IPS-20b (cell line): ENCODE measurements around the gene KDM4B.
A peak's percentile ranks its signal among the peaks of the same experiment; 100 is the strongest.
"Not testable (repeated sequence)": the region's sequence is repeated elsewhere in the genome, so short reads cannot be mapped to it uniquely, and the experiment has no call there.

Experiments used
- H3K27ac ChIP-seq: one replicate; pipeline ENCODE4 v1.5.1; 2013; ENCODE audit warnings: low read length
- H3K27me3 ChIP-seq: 2 replicates; pipeline ENCODE4 v1.6.1; 2013; ENCODE audit warnings: mild to moderate bottlenecking, low read length, inconsistent platforms; ENCODE audit not compliant: insufficient read depth
- H3K36me3 ChIP-seq: 2 replicates; pipeline ENCODE4 v1.6.1; 2013; ENCODE audit warnings: low read depth, mild to moderate bottlenecking, inconsistent platforms, low read length, moderate library complexity; ENCODE audit not compliant: insufficient read depth
- H3K4me1 ChIP-seq: 2 replicates; pipeline ENCODE4 v1.6.1; 2013; ENCODE audit warnings: mild to moderate bottlenecking, control low read depth, inconsistent platforms, low read length, moderate library complexity; ENCODE audit not compliant: insufficient read depth
- H3K4me3 ChIP-seq: 2 replicates; pipeline ENCODE4 v1.5.1; 2013; ENCODE audit warnings: mild to moderate bottlenecking, low read length, inconsistent platforms
- H3K9ac ChIP-seq: 2 replicates; pipeline ENCODE4 v1.6.1; 2013; ENCODE audit warnings: low read depth, mild to moderate bottlenecking, inconsistent platforms, low read length, moderate library complexity
- H3K9me3 ChIP-seq: 2 replicates; pipeline ENCODE4 v1.6.1; 2013; ENCODE audit warnings: mild to moderate bottlenecking, low read depth, low read length, inconsistent platforms; ENCODE audit not compliant: insufficient read depth

Gene KDM4B

GRCh38 chr19:4969292-4969771, 419 bp downstream of the KDM4B start:
- H3K4me1 ChIP-seq = peaks cover 15% of the 10 kb centered on the region; the same call in 1 of the 2 replicates
- no peaks in the 10 kb centered on the region for H3K36me3 ChIP-seq
- H3K9ac ChIP-seq = peak overlapping the region; percentile 70; the same call in 1 of the 2 replicates
- peaks cover 15% of the 10 kb centered on the region; the same call in 1 of the 2 replicates for H3K27me3 ChIP-seq
- H3K27ac ChIP-seq = no peak overlapping the region
- no peaks in the 10 kb centered on the region for H3K9me3 ChIP-seq
- H3K4me3 ChIP-seq = peak overlapping the region; percentile 74

GRCh38 chr19:4969772-4970531, 1.0 kb downstream of the KDM4B start:
- H3K4me1 ChIP-seq = peaks cover 15% of the 10 kb centered on the region; the same call in 1 of the 2 replicates
- H3K36me3 ChIP-seq = no peaks in the 10 kb centered on the region
- H3K9me3 ChIP-seq = no peaks in the 10 kb centered on the region
- peak overlapping the region; percentile 74 for H3K4me3 ChIP-seq
- H3K27me3 ChIP-seq = peaks cover 15% of the 10 kb centered on the region; the same call in 1 of the 2 replicates
- H3K27ac ChIP-seq = no peak overlapping the region
- peak overlapping the region; percentile 70; the same call in 1 of the 2 replicates for H3K9ac ChIP-seq

- Histone ChIP-seq H3K36me3 (no peaks in the 10 kb centered on the region), H3K9me3 (no peaks in the 10 kb centered on the region), H3K9ac (peak overlapping the region; percentile 64; the same call in 1 of the 2 replicates), H3K4me1 (peaks cover 15% of the 10 kb centered on the region; the same call in 1 of the 2 replicates), H3K27me3 (peaks cover 15% of the 10 kb centered on the region; the same call in 1 of the 2 replicates), H3K27ac (no peak overlapping the region), H3K4me3 (peak overlapping the region; percentile 74)
These were observed 1.9 kb downstream of the KDM4B start for GRCh38 chr19:4970558-4971423.

GRCh38 chr19:4971424-4971793, 2.5 kb downstream of the KDM4B start:
- no peaks in the 10 kb centered on the region for H3K36me3 ChIP-seq
- H3K27me3 ChIP-seq = peaks cover 15% of the 10 kb centered on the region; the same call in 1 of the 2 replicates
- H3K9me3 ChIP-seq = no peaks in the 10 kb centered on the region
- peak overlapping the region; percentile 74 for H3K4me3 ChIP-seq
- H3K27ac ChIP-seq = no peak overlapping the region
- peak overlapping the region; percentile 64; the same call in 1 of the 2 replicates for H3K9ac ChIP-seq
- H3K4me1 ChIP-seq = peaks cover 15% of the 10 kb centered on the region; the same call in 1 of the 2 replicates

GRCh38 chr19:4971816-4972495, 3.0 kb downstream of the KDM4B start:
- H3K4me3 ChIP-seq = no peak overlapping the region; the same call in 1 of the 2 replicates
- H3K36me3 ChIP-seq = no peaks in the 10 kb centered on the region
- no peak overlapping the region for H3K27ac ChIP-seq
- H3K9ac ChIP-seq = no peak overlapping the region
- peaks cover 15% of the 10 kb centered on the region; the same call in 1 of the 2 replicates for H3K4me1 ChIP-seq
- H3K27me3 ChIP-seq = peaks cover 15% of the 10 kb centered on the region; the same call in 1 of the 2 replicates
- no peaks in the 10 kb centered on the region for H3K9me3 ChIP-seq

GRCh38 chr19:4972509-4973230, 3.8 kb downstream of the KDM4B start:
- Histone ChIP-seq H3K9me3 (no peaks in the 10 kb centered on the region), H3K4me1 (peaks cover 15% of the 10 kb centered on the region; the same call in 1 of the 2 replicates), H3K36me3 (no peaks in the 10 kb centered on the region), H3K27me3 (peaks cover 15% of the 10 kb centered on the region; the same call in 1 of the 2 replicates), H3K27ac (no peak overlapping the region), H3K9ac (no peak overlapping the region), H3K4me3 (no peak overlapping the region)

GRCh38 chr19:4974880-4975469, 6.1 kb downstream of the KDM4B start:
- Histone ChIP-seq H3K27ac (no peak overlapping the region), H3K9ac (no peak overlapping the region), H3K36me3 (no peaks in the 10 kb centered on the region), H3K27me3 (peaks cover 9% of the 10 kb centered on the region; the same call in 1 of the 2 replicates), H3K4me1 (peaks cover 15% of the 10 kb centered on the region; the same call in 1 of the 2 replicates), H3K4me3 (no peak overlapping the region), H3K9me3 (no peaks in the 10 kb centered on the region)

GRCh38 chr19:4975601-4976000, 6.7 kb downstream of the KDM4B start:
- not testable (repeated sequence) for H3K4me1 ChIP-seq, H3K36me3 ChIP-seq, H3K9me3 ChIP-seq, H3K4me3 ChIP-seq, H3K9ac ChIP-seq, H3K27me3 ChIP-seq, H3K27ac ChIP-seq

GRCh38 chr19:4976401-4977298, 7.7 kb downstream of the KDM4B start:
- H3K9me3 ChIP-seq = no peaks in the 10 kb centered on the region
- no peak overlapping the region for H3K9ac ChIP-seq
- no peak overlapping the region for H3K4me3 ChIP-seq
- no peaks in the 10 kb centered on the region for H3K36me3 ChIP-seq
- no peak overlapping the region for H3K27ac ChIP-seq
- peaks cover under 1% of the 10 kb centered on the region; the same call in 1 of the 2 replicates for H3K4me1 ChIP-seq
- no peaks in the 10 kb centered on the region for H3K27me3 ChIP-seq
